ENCODE measurements around the gene CHMP2A.
"Not testable (repeated sequence)": the region's sequence is repeated elsewhere in the genome, so short reads cannot be mapped to it uniquely, and the experiment has no call there.

- not testable (repeated sequence) for TF ChIP-seq CTCF (IDR thresholded peaks at IDR 0.05; ENCODE audit: insufficient read depth, low read length, poor library complexity, severe bottlenecking); EZH2phosphoT487 (conservative IDR thresholded peaks at IDR 0.05; ENCODE audit: low read length)
Measured at GRCh38 chr19:58507602-58508223, 47.2 kb downstream of the CHMP2A start.

Data from SU-DHL-6 (cell line).